Posterior cingulate gyrus (tissue), 11 donors: Measurements from ENCODE around the gene PRSS3.
"Not testable (repeated sequence)": the region's sequence is repeated elsewhere in the genome, so short reads cannot be mapped to it uniquely, and the experiment has no call there.

Source experiments
- DNase-seq, 10 donors: peaks; one replicate each; pipeline versions ENCODE4 v3.0.0 to v3.0.0-alpha.2; 2020 to 2021; ENCODE audit warnings: mixed read lengths in 3 of 10
- intact Hi-C: fragments of 100-400 bp; cut with DNase I; formaldehyde crosslinking; loops from one replicate; pipeline ENCODE4 v1.15.1; 2023

PRSS3 gene

DNA sequence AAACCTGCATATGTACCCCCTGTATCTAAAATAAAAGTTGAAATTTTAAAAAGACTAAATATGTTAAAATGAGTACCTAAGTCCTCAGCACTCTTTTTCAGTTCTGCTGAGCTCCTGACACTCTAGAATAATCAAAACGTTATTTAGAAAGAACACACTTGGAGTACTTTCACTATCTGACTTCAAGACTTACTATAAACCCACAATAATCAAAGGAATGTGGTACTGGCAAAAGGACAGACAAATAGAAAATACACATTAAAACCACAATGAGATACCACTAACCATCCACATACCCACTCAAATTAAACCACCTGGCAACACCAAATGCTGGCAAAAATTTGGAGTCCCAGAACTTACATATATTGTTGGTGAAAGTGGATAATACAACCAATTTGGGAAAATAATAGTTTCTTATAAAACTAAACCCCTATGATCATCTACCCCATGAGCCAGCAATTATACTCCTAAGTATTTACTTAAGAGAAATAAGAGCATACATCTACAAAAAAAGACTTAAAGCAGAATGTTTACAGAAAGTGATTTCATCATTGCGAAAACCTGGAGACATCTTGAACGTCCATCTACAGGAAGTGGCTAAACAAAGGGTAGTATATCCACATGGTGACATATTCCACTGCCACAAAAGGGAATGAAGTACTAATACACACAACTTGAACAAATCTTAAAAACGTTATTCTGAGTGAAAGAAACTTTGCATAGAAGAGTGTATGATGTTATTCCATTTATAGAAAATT is 12.8 kb upstream of the PRSS3 start:
- intact Hi-C loops: no loop called here
- no peak for DNase-seq

DNA sequence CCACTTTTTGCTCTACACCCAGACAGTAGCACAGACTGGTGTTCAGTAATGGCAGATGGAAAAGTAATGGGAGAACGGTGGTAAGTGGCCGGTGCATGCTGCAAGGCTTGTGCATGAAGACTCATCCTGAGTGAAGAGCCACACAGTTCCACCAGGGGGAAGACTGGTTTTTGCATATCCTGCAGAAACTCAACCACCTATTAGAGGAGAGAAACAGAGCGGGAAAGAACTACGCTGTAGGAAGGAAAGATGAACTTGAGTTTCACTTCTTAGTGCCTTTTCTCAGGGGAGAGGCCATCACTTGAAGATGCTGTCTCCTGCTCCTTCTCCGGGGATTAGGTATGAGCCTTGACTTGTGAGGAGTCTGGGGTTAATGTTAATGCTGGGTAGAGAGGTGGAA is 9.4 kb upstream of the PRSS3 start:
- intact Hi-C loops: no loop called here

DNA sequence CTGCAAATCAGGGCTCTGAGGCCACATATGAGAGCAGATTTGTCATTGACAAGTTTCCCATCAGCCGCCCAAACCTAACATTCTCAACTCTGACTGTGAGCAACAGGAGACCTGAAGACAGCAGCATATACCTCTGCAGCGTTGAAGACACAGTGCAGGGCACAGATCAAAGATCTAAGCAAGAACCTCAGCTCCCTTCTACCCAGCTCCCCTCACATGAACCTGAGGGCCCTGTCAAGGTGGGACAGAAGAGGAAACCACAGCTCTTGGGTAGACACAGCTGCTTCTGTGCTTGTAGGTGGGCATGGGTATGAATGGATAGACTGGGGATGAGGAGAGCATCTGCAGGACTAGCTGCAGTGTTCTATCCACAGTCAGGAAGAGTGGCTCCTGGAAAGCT is 8.7 kb upstream of the PRSS3 start:
- intact Hi-C loops: no loop called here
- no peak for DNase-seq

More for the DNA sequence above, 9.4 kb upstream of the PRSS3 start:
- no peak for DNase-seq

DNA sequence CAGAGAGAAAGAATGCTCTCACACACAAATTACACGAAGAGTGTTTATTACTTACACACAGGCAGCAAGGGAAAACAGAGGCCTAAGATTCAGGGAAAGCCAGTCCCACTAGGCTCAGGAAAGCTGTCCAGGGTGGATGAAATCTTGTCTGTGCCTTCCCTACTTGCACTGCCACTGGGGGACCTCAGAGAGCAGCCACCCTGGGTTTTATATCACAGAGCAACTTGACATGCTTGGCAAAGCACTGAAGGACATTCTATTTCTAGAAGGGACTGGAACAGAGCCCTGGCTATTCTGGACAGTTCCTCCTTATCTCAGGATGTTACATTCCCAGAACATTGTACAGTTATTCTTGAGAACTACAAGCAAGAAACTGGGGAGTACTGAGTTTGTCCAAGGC is 7.5 kb upstream of the PRSS3 start:
- intact Hi-C loops: no loop called here
- no peak for DNase-seq

DNA sequence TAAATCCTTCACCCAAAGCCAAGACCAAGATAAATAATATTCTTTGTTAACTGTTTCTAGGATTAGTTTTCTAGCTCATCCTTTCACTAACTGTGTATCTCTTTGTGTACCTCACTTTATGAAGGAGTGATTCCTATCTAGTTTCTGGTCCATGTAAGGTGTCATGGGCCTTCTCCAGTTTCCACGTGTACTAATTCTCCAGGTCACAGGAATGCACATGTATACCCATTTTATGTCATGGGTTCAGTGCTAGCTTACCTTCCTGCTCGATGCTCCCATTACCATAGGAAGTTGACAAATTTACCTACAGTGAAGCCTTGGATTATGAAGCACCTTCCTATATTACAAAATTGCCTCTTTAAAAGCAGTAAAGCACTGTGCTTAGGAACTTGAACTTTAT is 5.9 kb upstream of the PRSS3 start:
- intact Hi-C loops, DNase-seq: not testable (repeated sequence)

DNA sequence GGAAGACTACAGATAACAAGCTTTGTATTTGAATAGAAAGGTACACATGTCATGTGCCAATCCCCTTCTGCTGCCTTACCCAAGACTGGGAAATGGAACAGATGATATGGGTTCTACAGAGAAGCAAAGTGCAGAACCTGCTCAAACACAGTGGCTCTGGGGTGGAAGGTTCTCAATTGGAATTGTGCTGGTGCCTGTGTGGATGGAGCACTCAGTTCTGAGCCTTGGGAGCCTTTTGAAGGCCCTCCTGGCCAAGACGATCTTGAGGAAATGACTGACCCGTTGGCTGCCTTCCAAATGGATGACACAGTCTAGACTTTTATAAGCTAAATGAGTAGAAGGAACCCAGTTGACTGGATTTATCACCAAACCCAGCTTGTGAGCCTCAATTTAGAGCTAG is 4.2 kb upstream of the PRSS3 start:
- intact Hi-C loops: no loop called here
- DNase-seq: no peak

DNA sequence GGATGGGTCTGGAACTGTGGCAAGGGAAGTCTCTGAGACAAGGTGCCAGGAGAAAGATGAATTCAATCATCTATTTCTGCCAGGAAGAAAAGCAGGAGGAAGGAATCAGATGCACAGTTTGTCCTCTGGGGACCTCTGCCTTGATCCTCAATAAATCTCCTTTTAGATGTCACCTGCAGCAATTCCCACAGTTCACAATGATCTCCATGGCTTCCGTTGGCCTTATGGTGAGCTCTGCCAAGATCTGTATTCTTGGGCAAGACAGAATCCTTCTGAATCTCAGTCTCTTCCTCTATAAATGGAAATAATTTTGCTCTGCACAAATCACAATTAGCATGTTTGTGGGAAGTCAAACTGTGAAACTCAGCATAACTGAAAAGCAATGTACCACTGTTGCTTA is 1.9 kb upstream of the PRSS3 start:
- not testable (repeated sequence) for DNase-seq

DNA sequence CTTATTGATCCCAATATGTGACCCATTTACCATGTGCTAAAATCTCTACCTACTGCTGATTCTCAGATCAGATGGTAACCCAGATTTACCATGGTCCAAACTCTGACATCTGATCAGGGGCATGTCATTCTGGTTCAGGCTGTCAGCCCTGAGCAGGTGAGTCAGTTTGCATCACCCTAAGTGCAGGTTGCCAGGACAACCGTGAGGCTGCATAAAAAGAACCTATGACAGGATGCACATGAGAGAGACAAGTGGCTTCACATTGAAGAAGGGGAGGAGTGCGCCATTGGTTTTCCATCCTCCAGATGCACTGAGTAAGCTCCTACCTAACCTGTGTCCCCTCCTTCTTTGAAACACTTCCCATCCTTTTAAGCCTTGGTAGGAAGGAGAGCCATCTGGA is 801 bp upstream of the PRSS3 start:
- no peak for DNase-seq
- intact Hi-C loops: no loop called here

More for the DNA sequence above, 1.9 kb upstream of the PRSS3 start:
- intact Hi-C loops: not testable (repeated sequence)

DNA sequence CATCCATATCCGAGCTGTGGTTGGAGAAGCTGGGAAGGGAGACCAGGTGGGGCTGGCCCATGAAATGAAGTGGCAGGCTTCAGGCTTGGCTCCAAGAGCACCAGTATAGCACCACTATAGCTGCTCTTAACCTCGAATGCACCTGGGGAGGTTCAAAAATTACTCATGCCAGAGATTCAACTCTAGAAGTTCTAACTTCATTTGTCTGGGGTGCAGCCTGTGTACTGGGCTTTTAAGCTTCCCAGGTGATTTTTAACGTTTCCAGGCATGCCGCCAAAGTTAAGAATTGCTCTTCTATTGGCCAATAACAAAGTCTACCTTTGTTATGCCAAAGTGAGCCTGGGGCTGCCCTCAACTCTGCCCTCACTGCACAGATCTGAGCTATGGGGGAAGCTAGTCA is 458 bp downstream of the PRSS3 start:
- DNase-seq: no peak
- intact Hi-C loops: no loop called here

DNA sequence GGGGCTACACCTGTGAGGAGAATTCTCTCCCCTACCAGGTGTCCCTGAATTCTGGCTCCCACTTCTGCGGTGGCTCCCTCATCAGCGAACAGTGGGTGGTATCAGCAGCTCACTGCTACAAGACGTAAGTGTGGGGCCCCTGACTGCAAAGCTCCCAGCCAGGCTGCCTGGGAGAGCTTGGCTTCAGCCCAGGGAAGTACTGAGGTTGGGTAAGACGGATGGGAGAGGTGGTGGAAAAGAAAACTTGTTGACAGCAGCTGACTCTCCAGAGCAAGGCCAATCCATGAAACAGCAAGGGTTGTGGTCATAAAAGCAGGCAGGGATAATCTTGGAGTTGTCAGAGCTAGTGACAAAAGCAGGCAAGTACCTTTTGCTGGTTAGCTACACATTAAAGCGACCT is 1.3 kb downstream of the PRSS3 start:
- DNase-seq, intact Hi-C loops: not testable (repeated sequence)

DNA sequence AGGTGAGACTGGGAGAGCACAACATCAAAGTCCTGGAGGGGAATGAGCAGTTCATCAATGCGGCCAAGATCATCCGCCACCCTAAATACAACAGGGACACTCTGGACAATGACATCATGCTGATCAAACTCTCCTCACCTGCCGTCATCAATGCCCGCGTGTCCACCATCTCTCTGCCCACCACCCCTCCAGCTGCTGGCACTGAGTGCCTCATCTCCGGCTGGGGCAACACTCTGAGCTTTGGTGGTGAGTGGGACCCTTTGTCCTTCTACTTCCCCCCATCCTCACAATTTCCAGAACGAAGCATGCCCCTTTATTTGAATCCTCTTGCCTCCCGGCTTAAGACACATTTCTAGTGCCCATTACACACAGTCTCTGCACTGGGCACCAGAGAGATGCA is 2.5 kb downstream of the PRSS3 start:
- intact Hi-C loops: no loop called here
- no peak for DNase-seq

DNA sequence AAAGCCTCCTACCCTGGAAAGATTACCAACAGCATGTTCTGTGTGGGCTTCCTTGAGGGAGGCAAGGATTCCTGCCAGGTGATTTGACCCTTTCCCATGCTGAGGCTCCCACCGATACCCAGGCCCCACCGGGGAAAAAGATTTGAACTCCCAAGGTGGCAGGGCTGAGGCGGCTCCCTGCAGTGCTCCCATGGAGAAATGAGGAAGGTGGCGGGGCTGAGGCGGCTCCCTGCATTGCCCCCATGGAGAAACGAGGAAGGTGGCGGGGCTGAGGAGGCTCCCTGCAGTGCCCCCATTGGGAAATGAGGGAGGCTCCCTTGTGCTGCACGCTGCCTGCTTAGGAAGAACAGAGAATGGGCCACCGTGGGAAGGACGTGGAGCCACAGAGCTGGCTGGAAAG is 3.2 kb downstream of the PRSS3 start:
- intact Hi-C loops: no loop called here

DNA sequence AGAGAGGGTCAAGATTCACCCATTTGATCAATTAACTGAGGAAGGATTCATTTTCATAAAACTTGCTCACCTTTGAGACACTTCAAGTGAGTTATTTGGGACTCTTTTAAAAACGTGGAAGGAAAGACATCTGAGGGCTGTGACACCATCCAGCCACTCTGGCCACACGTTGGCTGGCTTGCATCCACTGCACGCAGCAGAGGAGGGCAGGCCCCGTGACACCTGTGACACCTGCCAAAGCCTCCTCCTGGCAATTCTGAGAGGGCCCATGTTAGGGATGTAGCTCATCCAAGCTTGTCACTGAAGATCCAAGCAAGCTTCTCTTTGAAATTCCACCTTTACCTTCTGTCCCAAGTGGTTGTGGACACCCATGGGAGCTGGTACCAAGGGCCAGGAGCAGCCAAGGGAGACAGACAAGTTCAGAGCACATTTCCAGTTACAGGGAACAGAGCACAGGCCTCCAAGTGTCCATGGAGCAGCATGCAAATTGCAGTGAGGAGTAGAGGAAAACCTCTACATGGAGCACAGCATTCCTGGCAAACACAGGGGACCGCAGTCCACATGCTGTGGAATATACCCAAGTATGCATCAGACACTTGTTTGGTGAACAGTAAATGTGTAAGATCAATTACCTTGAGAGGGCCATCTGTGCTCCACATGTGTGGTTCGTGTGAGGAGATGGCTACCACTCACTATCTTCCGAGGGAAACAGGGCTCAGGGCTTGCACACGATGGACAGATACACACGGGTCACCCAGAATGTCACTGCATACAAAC is 4.8 kb downstream of the PRSS3 start:
- intact Hi-C loops: no loop called here

More for the DNA sequence above, 3.2 kb downstream of the PRSS3 start:
- no peak for DNase-seq

DNA sequence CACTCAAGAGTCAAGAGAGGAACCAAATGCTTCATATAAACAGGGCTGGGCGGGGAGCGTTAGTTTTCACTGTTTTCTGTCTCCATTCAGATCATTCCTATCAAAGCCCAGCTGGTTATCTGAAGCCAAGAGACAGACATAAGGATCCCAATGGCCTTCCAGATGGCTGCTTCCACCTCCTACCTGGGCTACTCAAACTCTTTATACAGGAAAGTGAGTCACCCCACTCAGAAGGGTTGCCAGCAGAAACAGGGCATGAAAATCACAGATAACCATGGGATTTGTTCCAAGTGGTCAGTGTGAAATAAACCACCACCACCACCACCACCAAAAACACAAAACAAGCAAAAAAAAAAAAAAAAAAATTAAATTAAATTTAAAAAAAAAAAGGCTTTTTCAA is 5.5 kb downstream of the PRSS3 start:
- no peak for DNase-seq
- intact Hi-C loops: no loop called here

More for the DNA sequence above, 4.8 kb downstream of the PRSS3 start:
- no peak for DNase-seq

DNA sequence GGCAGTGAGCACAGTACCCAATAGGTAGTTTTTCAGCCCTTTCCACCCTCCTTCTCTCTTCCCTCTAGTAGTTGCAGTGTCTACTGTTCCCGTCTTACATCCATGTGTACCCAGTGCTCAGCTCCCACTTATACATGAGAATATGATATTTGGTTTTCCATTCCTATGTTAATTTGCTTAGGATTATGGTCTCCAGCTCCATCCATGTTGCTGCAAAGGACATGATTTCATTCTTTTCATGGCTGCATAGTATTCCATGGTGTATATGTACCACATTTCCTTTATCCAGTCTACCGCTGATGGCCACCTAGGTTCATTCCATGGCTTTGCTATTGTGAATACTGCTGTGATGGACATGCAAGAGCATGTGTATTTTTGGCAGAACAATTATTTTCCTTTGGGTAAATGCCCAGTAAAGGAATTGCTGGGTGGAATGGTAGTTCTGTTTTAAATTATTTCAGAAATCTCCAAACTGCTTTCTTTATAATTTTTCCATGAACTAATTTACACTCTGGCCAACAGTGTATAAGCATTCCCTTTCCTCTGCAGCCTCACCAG is 6.7 kb downstream of the PRSS3 start:
- DNase-seq, intact Hi-C loops: not testable (repeated sequence)

DNA sequence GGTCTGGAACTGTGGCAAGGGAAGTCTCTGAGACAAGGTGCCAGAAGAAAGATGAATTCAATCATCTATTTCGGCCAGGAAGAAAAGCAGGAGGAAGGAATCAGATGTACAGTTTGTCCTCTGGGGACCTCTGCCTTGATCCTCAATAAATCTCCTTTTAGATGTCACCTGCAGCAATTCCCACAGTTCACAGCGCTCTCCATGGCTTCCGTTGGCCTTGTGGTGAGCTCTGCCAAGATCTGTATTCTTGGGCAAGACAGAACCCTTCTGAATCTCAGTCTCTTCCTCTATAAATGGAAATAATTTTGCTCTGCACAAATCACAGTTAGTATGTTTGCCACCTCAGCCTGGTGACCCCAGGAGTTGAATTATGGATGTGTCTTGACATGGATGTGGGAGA is 8.8 kb downstream of the PRSS3 start:
- intact Hi-C loops, DNase-seq: not testable (repeated sequence)

DNA sequence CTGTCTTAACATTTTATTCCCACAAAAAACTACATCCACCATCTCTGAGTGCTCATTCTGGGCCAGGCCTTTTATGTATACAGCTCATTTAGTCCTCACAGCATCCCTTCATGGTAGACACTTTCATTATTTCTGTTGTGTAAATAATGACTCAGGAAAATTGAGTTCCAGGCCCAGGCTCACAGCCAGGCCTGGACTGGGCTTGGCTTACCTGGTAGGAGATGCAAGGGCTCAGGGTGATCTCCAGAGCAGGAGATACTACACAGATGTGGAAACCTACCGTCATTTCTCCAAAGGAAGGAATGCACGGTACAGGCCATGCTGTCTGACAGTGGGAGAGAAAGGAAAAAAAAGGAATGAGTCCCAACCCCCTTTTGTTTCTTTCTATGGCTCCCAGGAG is 11.8 kb downstream of the PRSS3 start:
- DNase-seq, intact Hi-C loops: not testable (repeated sequence)

DNA sequence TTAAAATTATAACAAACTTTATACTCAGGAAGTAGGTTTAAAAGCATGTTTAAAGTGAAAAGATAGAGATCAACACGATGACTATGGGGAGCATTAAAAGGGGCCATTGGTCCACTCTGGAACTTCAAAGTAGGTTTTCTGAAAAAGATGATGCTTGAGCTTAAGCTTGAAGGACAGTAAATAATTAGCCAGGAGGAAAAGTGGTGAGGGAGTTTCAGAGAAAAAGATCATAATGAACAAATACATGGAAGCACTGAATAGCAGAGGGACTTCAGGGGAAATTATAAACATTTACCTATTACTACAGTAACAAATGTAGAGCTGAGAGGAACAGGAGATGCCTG is 13.6 kb downstream of the PRSS3 start:
- DNase-seq, intact Hi-C loops: not testable (repeated sequence)

DNA sequence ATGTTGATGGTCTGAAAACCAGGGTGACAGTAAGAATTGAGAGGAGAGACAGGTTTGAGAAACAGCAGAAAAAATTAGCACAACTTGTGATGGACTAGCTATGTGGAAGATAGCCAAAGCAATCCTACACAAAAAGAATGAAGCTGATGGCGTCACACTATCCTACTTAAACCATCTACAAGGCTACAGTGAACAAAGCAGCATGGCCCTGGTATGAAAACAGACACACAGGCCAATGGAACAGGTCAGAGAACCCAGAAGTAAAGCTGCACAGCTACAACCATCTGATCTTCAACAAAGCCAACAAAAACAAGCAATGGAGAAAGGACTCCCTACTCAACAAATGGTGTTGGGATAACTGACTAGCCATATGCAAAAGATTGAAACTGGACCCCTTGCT is 14.1 kb downstream of the PRSS3 start:
- intact Hi-C loops: no loop called here

DNA sequence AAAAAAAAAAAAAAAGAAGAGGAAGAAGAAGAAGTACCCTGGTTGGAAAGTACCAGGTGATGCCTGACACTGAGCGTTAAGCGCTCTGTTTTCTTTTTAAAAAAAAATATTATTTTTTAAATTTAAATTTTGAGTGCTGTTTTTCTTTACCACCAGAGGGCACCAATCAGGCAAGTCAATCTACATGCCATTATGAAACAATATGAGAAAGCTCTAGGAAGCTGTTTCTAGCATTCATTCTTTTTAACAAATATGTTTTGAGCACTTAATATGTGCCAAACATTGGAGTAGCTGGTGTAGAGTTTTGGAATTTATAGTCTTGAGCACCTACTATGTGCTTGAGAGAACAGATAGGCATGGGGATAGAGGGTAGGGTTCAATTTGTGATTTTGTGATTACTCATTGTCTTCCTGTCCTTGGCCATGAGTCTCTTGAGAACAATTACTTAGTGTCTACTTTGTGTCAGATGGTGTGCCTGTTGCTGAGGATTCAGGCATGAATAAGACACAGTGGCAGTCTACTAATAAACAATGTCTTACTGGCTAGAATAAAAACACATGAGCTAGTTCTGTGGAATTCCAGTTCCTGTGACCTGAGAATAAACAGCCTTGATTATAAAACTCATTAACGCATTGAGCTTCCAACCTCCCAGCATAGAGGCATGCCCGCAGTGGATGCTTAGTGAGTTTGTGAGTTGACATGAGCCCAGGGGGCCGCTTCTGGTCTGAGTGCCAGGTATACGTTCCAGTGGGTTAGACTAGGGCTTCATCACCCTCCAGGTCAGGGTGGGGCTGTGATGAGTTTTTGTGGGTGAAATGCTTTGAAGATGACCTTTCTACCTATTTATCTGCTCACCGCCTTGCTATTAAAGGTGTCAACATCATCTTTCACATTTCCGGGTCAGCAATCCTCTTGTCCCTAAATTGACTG is 18.6 kb downstream of the PRSS3 start:
- intact Hi-C loops: loop anchor here (1.0 to 10.0 kb wide), 3 partner anchors 38 to 231 kb away; partner anchors contain the start of gene UBAP2
- DNase-seq: no peak

More for the DNA sequence above, 14.1 kb downstream of the PRSS3 start:
- no peak for DNase-seq
